Suppressor macrophage (primary cell): ENCODE results near the gene CASP14.
"Not testable (repeated sequence)": the region's sequence is repeated elsewhere in the genome, so short reads cannot be mapped to it uniquely, and the experiment has no call there.

Experiments
- DNase-seq, 4 experiments: peaks; one replicate each; pipeline ENCODE4 v3.0.0-alpha.2; 2020 to 2022

The CASP14 gene

GRCh38 chr19:15072930-15073647 lies 23.8 kb downstream of the CASP14 start:
- no peak for DNase-seq

- DNase-seq: no peak
Measured at GRCh38 chr19:15074371-15074770, 25.1 kb downstream of the CASP14 start.

GRCh38 chr19:15075806-15076205 lies 26.5 kb downstream of the CASP14 start:
- DNase-seq: no peak

- peak in 1 of 4 experiments; percentile 3 for DNase-seq
Measured at GRCh38 chr19:15080002-15080401, 30.7 kb downstream of the CASP14 start.

- DNase-seq: no peak
Measured at GRCh38 chr19:15081911-15082310, 32.6 kb downstream of the CASP14 start, which contains the start of gene OR1I1. Gene OR1I1 (plus strand): TSS chr19:15082211. CDS start chr19:15087066, 4,855 bp downstream.

GRCh38 chr19:15087182-15087581 lies 37.9 kb downstream of the CASP14 start:
- DNase-seq: no peak

GRCh38 chr19:15091918-15092753 lies 42.9 kb downstream of the CASP14 start:
- peak; percentile 63 to 89 (median 84) for DNase-seq

- no peak for DNase-seq
Measured at GRCh38 chr19:15093001-15093400, 43.7 kb downstream of the CASP14 start.

- no peak for DNase-seq
Measured at GRCh38 chr19:15096223-15096622, 46.9 kb downstream of the CASP14 start.

GRCh38 chr19:15097980-15098379 lies 48.7 kb downstream of the CASP14 start:
- DNase-seq: not testable (repeated sequence)

GRCh38 chr19:15098460-15098859 lies 49.2 kb downstream of the CASP14 start:
- no peak for DNase-seq

GRCh38 chr19:15099017-15099582 lies 49.8 kb downstream of the CASP14 start:
- DNase-seq: no peak

GRCh38 chr19:15101479-15102082 lies 52.3 kb downstream of the CASP14 start:
- peak; percentile 59 to 72 (median 68) for DNase-seq

GRCh38 chr19:15104003-15104402 lies 54.7 kb downstream of the CASP14 start:
- no peak for DNase-seq

GRCh38 chr19:15104411-15104810 lies 55.1 kb downstream of the CASP14 start:
- no peak for DNase-seq

GRCh38 chr19:15105044-15105443 lies 55.8 kb downstream of the CASP14 start:
- DNase-seq: no peak

GRCh38 chr19:15107061-15108010 lies 58.1 kb downstream of the CASP14 start, which contains the start of gene SYDE1:
Gene SYDE1 (plus strand): TSS chr19:15107401. CDS start chr19:15107434, 33 bp downstream.
- DNase-seq: no peak
